D341Med (cell line): ENCODE data around the gene SLC17A2.

ENCODE experiments used
- DNase-seq: peaks from one replicate; pipeline ENCODE4 v3.0.0; 2012; ENCODE audit warnings: low spot score

Gene SLC17A2

GRCh38 chr6:25930532-25931410, at the start of gene SLC17A2:
TSS of gene SLC17A2 (minus strand) at chr6:25930691. CDS start at chr6:25925796, 4,895 bp downstream.
- DNase-seq: no peak

- DNase-seq: no peak
Measured at GRCh38 chr6:25975923-25976560, 45.6 kb upstream of the SLC17A2 start.

GRCh38 chr6:25973923-25974555, 43.5 kb upstream of the SLC17A2 start:
- no peak for DNase-seq

- DNase-seq: no peak
Measured at GRCh38 chr6:25972902-25973301, 42.4 kb upstream of the SLC17A2 start.

GRCh38 chr6:25972128-25972527, 41.6 kb upstream of the SLC17A2 start:
- no peak for DNase-seq

GRCh38 chr6:25971187-25971821, 40.8 kb upstream of the SLC17A2 start:
- DNase-seq: no peak

- no peak for DNase-seq
Measured at GRCh38 chr6:25968769-25969168, 38.3 kb upstream of the SLC17A2 start.

GRCh38 chr6:25966711-25967110, 36.2 kb upstream of the SLC17A2 start:
- DNase-seq: no peak

- DNase-seq: no peak
Measured at GRCh38 chr6:25965058-25965457, 34.6 kb upstream of the SLC17A2 start.

GRCh38 chr6:25963426-25964123, 33.1 kb upstream of the SLC17A2 start:
- DNase-seq: no peak

- no peak for DNase-seq
Measured at GRCh38 chr6:25962149-25963127, 31.9 kb upstream of the SLC17A2 start, which contains the start of gene TRIM38. TSS of gene TRIM38 (plus strand) at chr6:25962802. CDS start at chr6:25966523, 3,721 bp downstream.

- no peak for DNase-seq
Measured at GRCh38 chr6:25961619-25962148, 31.2 kb upstream of the SLC17A2 start.

GRCh38 chr6:25960734-25961133, 30.2 kb upstream of the SLC17A2 start:
- no peak for DNase-seq

GRCh38 chr6:25959890-25960536, 29.5 kb upstream of the SLC17A2 start:
- no peak for DNase-seq

- peak; percentile 30 for DNase-seq
Measured at GRCh38 chr6:25958700-25959162, 28.2 kb upstream of the SLC17A2 start.

- no peak for DNase-seq
Measured at GRCh38 chr6:25956226-25956625, 25.7 kb upstream of the SLC17A2 start.

- no peak for DNase-seq
Measured at GRCh38 chr6:25954756-25955155, 24.3 kb upstream of the SLC17A2 start.

- no peak for DNase-seq
Measured at GRCh38 chr6:25953733-25954132, 23.2 kb upstream of the SLC17A2 start.

- no peak for DNase-seq
Measured at GRCh38 chr6:25952535-25952934, 22.0 kb upstream of the SLC17A2 start.
